GM21619 (cell line): ENCODE results near the gene SULT2A1.
"Not testable (repeated sequence)": the region's sequence is repeated elsewhere in the genome, so short reads cannot be mapped to it uniquely, and the experiment has no call there.

Experiments used
- ATAC-seq: cut with Tn5 transposase; IDR thresholded peaks from one replicate; pipeline ENCODE4 v1.9.1; 2021; ENCODE audit not compliant: unreplicated experiment

Gene SULT2A1, protein sequence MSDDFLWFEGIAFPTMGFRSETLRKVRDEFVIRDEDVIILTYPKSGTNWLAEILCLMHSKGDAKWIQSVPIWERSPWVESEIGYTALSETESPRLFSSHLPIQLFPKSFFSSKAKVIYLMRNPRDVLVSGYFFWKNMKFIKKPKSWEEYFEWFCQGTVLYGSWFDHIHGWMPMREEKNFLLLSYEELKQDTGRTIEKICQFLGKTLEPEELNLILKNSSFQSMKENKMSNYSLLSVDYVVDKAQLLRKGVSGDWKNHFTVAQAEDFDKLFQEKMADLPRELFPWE

GRCh38 chr19:47886010-47886559 lies at the start of gene SULT2A1:
Gene SULT2A1 (minus strand): TSS chr19:47886315. CDS start chr19:47886257, 58 bp downstream.
- ATAC-seq = no peak

GRCh38 chr19:47928581-47928980 lies 42.5 kb upstream of the SULT2A1 start:
- ATAC-seq = not testable (repeated sequence)

GRCh38 chr19:47920107-47920506 lies 34.0 kb upstream of the SULT2A1 start:
- ATAC-seq = not testable (repeated sequence)

DNA sequence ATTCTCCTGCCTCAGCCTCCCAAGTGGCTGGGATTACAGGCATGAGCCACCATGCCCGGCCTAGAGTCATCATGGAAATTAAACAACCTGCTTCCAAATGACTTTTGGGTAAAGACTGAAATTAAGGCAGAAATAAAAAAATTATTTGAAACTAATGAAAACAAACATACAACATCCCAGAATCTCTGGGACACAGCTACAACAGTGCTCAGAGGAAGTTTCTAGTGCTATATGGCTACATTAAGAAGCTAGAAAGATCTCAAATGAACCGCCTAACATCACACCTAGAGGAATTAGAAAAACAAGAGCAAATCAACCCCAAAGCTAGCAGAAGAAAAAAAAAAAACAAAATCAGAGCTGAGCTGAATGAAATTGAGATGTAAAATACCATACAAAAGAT lies 24.1 kb upstream of the SULT2A1 start:
- ATAC-seq = not testable (repeated sequence)

- not testable (repeated sequence) for ATAC-seq
These were observed 23.2 kb upstream of the SULT2A1 start for GRCh38 chr19:47909350-47909749.

- ATAC-seq = no peak
These were observed 15.3 kb upstream of the SULT2A1 start for GRCh38 chr19:47901370-47901769.

DNA sequence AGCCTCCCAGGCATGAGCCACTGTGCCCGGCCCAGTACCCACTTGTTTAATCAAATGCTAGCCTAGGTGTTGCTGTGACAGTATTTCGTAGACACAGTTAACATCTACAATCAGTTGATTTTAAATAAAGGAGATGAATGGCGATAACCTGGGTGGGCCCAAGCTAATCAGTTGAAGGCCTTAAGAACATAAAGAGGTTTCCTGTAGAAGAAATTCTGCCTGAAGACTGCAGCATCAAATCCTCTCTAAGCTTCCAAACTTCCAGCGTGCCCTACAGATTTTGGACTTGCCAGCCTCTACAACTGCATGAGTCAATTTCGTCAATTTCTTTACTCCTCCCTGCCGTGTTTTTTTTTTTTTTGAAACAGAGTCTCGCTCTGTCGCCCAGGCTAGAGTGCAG lies 13.2 kb upstream of the SULT2A1 start:
- ATAC-seq = no peak

DNA sequence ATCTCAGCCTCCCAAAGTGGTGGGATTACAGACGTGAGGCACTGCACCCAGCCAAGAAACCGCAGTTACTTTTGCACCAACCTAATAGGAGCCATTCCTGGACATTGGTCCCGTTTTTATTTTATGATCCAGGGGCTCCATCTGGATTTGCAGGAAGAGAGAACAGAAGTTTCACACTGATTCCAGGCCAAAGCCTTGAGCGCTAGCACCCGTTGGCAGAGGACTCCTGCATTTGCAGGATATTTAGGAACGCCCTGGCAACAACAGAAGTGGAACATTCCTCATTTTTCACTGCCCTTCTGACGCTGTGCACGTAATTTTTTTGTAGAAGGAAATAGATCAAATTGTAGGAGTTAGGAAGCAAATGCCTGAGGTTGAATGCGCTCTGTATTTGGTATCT lies 11.7 kb upstream of the SULT2A1 start:
- ATAC-seq = no peak

DNA sequence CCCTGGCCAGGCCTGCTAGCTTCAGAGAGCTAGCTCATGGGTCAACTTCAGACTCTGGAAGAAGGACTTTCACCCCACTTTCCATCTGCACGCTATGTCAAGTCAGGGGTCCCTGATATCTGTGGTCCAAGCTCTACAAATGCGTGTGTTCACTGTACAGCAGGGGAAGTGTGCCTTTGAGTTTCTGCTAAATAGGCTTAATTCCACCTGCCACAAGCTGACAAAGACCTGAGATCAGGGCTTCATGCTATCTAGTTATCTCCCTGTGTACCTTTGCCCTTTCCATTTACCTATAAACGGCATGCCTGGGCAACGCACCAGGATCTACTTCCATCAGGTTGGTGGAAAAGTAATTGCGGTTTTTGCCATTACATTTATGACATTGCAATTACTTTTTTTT lies 10.7 kb upstream of the SULT2A1 start:
- no peak for ATAC-seq

GRCh38 chr19:47896019-47896418 lies 9.9 kb upstream of the SULT2A1 start:
- ATAC-seq = no peak

- no peak for ATAC-seq
These were observed 9.2 kb upstream of the SULT2A1 start for GRCh38 chr19:47895165-47895782.

DNA sequence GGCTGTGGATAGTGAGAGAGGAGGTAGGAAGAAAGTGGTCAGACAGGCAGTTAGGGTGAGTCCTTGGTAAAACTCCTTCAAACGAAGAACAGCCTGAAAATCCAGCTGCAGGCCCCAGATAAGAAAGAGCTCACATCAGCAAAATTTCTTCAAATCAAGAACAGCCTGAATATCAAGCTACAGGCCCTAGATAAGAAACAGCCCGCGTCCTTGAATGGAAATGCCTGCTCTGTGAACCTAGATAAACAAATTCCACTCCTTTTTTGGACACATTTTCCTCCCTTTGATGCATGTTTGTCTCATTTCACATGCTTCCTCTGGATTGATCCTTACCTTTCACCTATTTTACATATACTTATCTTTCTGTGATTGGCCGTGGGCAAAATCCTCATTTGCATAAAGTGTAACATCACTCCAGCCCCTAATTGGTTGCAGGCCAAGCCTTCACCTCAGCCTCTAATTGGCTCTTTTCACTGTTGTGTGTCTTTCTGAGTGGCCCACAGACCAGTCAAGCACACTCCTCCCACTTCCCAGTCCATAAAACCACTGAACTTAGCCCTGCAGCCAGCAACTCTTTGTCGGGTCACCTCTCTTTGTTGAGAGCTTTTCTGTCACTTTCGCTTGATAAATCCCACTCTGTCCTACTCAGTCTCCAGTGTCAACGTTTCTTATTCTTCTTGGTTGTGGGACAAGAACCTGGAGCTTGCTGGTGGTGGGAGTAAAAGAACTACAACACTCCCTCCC lies 6.0 kb upstream of the SULT2A1 start:
- ATAC-seq = no peak

DNA sequence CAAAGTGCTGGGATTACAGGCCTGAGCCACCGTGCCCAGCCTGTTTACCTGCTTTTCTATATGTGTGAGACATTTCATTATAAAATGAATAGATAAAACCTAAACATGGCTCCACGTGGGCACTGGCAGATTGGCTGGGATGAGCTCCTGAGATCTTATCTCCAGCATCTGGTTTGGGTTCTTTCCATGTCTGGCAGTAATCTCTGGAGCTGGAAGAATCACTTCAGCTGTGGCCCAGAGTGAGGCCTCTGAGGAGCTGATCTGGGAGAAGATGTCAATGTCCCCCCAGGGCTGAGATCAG lies 5.5 kb upstream of the SULT2A1 start:
- ATAC-seq = no peak

DNA sequence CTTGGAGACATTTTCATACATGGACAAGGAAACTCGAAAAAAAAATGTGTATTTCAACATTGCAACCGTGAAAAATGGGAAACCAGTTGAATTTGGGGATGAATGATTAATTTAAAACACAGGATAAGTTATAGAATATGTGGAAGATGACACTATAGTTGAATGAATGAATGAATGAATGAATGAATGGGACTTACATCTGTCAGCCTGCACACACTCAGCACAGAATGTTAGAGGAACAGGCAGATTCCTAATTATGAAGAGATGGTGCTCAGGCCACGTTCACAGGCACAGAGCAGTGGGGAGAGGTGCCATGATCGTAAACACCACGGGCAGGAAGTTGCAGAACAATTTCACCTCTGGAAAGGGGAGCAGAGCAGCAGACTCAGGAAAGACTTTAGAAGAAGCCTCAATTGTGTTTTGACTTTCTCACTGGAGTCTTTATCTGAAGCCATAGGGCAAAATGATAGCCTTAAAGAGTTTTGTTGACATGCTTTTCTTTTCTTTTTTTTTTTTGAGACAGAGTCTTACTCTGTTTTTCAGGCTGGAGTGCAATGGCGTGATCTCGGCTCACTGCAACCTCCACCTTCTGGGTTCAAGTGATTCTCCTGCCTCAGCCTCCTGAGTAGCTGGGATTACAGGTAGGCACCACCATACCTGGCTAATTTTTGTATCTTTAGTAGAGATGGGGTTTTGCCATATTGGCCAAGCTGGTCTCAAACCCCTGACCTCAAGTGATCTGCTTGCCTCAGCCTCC lies 4.9 kb upstream of the SULT2A1 start:
- no peak for ATAC-seq

- no peak for ATAC-seq
These were observed 1.1 kb downstream of the SULT2A1 start for GRCh38 chr19:47885067-47885463.

GRCh38 chr19:47882890-47883289 lies 3.2 kb downstream of the SULT2A1 start:
- no peak for ATAC-seq

- ATAC-seq = no peak
These were observed 4.4 kb downstream of the SULT2A1 start for GRCh38 chr19:47881757-47882156.

- not testable (repeated sequence) for ATAC-seq
These were observed 6.7 kb downstream of the SULT2A1 start for GRCh38 chr19:47879385-47879784.

GRCh38 chr19:47878906-47879305 lies 7.2 kb downstream of the SULT2A1 start:
- ATAC-seq = no peak

DNA sequence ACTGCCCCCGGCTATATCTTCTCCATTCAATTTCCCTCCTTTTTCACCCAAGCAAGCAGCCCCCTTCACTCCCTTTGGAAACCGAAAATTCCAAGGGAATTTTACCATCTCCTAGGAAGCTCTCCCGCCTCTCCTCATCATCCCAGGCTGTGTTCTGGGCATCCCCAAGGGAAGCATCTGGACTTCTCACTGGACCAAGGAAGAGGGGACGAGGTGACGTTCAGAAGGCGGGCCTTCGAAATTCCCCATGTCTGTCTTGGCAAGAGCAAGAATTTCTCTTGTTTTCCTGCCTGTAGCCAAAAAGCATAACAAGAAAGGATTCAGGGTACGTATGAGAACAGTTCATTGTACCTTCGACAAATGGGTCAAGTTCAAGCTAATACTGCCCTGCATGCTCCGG lies 20.9 kb downstream of the SULT2A1 start:
- ATAC-seq = no peak

DNA sequence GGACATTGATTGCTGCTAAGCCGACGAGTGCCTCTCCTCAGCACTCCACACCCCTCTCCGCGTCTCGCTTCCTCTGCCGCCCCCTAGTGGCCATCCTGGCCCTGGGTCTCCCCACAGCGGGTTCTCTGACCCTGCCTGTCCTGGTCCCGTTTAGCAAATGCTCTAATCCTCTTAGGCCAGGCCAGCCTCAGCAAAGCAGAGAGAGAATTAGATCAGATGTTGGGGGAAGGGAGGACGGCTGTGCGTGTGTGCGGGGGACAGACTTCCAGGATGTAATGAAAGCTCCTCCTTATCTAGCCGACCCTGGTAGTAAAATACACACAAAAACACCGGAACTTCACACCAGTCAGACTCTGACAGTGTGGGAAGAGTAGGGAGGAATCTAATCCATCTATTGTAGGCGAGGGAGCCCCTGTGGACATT lies 22.6 kb downstream of the SULT2A1 start:
- ATAC-seq = no peak
